ENCODE data around the gene NSUN6.

DNA sequence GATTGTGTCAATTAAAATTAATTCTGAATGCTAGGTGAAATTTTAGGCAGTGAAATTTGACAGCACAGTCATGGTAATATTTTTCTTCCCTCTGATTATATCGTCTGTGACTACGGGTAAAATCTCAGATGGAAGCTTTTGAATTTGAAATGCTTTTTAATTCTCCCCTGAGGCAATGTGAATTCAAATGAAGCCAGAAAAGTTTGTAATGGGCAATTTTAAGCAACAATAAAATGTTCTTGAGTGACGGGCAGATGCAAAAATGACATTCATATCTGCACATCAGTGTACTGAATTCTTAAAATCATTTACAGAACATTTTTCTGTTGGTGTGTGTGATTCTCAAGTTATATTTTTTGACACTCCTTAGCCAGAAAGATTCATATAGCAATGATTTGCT is 134.5 kb downstream of the NSUN6 start:
- TF ChIP-seq, protein P1, sequence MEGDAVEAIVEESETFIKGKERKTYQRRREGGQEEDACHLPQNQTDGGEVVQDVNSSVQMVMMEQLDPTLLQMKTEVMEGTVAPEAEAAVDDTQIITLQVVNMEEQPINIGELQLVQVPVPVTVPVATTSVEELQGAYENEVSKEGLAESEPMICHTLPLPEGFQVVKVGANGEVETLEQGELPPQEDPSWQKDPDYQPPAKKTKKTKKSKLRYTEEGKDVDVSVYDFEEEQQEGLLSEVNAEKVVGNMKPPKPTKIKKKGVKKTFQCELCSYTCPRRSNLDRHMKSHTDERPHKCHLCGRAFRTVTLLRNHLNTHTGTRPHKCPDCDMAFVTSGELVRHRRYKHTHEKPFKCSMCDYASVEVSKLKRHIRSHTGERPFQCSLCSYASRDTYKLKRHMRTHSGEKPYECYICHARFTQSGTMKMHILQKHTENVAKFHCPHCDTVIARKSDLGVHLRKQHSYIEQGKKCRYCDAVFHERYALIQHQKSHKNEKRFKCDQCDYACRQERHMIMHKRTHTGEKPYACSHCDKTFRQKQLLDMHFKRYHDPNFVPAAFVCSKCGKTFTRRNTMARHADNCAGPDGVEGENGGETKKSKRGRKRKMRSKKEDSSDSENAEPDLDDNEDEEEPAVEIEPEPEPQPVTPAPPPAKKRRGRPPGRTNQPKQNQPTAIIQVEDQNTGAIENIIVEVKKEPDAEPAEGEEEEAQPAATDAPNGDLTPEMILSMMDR (optimal IDR thresholded peaks at IDR 0.05 in 1 of 3, IDR thresholded peaks at IDR 0.05 in 1 of 3, conservative IDR thresholded peaks at IDR 0.05 in 1 of 3; ENCODE audit: extremely low read depth in 1 of 3, insufficient read depth in 2 of 3, low read length in 3 of 3) = no peak
- TF ChIP-seq EZH2 (IDR thresholded peaks at IDR 0.05; ENCODE audit: low read length) = no peak
